ENCODE measurements around the gene DNAJC4.

Gene DNAJC4

GRCh38 chr11:64230985-64231365, 627 bp downstream of the DNAJC4 start:
- DNase-seq: no peak

GRCh38 chr11:64231546-64231945, 1.2 kb downstream of the DNAJC4 start:
- DNase-seq: no peak

- no peak for DNase-seq
Measured at GRCh38 chr11:64232182-64232966, 2.0 kb downstream of the DNAJC4 start.

GRCh38 chr11:64232967-64233315, 2.6 kb downstream of the DNAJC4 start:
- DNase-seq: no peak

- DNase-seq: peak; percentile 70
Measured at GRCh38 chr11:64233913-64234586, 3.7 kb downstream of the DNAJC4 start, which contains the start of gene VEGFB. VEGFB (plus strand) TSS chr11:64234584; CDS start chr11:64234834, 250 bp downstream.

- DNase-seq: peak; percentile 56
Measured at GRCh38 chr11:64234647-64235379, 4.5 kb downstream of the DNAJC4 start.

- no peak for DNase-seq
Measured at GRCh38 chr11:64235437-64236161, 5.3 kb downstream of the DNAJC4 start.

- no peak for DNase-seq
Measured at GRCh38 chr11:64237484-64237951, 7.2 kb downstream of the DNAJC4 start.

GRCh38 chr11:64238076-64238475, 7.7 kb downstream of the DNAJC4 start:
- DNase-seq: no peak

GRCh38 chr11:64238999-64239398, 8.7 kb downstream of the DNAJC4 start:
- DNase-seq: no peak

GRCh38 chr11:64239662-64240434, 9.5 kb downstream of the DNAJC4 start:
- no peak for DNase-seq

GRCh38 chr11:64240435-64241240, 10.3 kb downstream of the DNAJC4 start, which contains the start of gene FKBP2:
FKBP2 (plus strand) TSS chr11:64241095; CDS start chr11:64242388, 1,293 bp downstream.
- peak; percentile 98 for DNase-seq

- DNase-seq: peak; percentile 100
Measured at GRCh38 chr11:64241241-64241490, 10.8 kb downstream of the DNAJC4 start.

GRCh38 chr11:64241491-64242374, 11.4 kb downstream of the DNAJC4 start:
- peak; percentile 17 for DNase-seq

- DNase-seq: no peak
Measured at GRCh38 chr11:64243236-64243854, 13.0 kb downstream of the DNAJC4 start.

- no peak for DNase-seq
Measured at GRCh38 chr11:64244107-64244506, 13.8 kb downstream of the DNAJC4 start.

GRCh38 chr11:64244966-64245365, 14.6 kb downstream of the DNAJC4 start:
- no peak for DNase-seq

- no peak for DNase-seq
Measured at GRCh38 chr11:64245401-64245796, 15.1 kb downstream of the DNAJC4 start.

- DNase-seq: peak; percentile 84
Measured at GRCh38 chr11:64245797-64246620, 15.7 kb downstream of the DNAJC4 start.

All from activated naive CD4-positive, alpha-beta T cell treated with Interleukin-2 at 50 U/mL for 16 hours (primary cell).